ENCODE measurements around the gene SLC44A4.

Gene SLC44A4

DNA sequence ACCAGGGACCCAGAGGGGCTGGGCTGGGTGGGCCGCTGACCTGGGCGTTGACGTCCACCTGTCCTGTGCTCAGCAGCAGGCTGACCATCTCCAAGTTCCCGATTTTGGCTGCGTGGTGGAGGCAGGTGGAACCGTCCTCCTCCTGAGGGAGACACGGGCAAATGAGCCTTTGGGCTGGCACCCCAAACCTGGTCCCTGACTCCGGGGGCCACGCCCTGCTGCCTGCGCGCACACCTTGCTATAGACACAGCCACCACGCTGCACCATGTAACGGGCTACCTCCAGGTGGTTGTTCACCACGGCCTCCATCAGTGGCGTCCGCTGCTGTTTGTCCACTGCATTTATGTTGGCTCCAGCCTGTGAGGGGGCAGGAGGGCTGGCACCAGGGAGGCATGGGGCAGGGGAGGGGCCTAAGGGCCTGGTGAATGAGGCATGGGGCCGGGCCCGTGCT lies 7.8 kb upstream of the SLC44A4 start:
- no peak for TF ChIP-seq YY2 (tag by site-specific recombination; IDR thresholded peaks at IDR 0.05)
- no peak for TF ChIP-seq GLIS1 (tag by site-specific recombination; IDR thresholded peaks at IDR 0.05)
- no peak for TF ChIP-seq ZNF266 (tag by site-specific recombination; IDR thresholded peaks at IDR 0.05; ENCODE audit: low read depth)
- no peak for TF ChIP-seq ZNF416 (tag by site-specific recombination; IDR thresholded peaks at IDR 0.05)
- TF ChIP-seq, protein P1, sequence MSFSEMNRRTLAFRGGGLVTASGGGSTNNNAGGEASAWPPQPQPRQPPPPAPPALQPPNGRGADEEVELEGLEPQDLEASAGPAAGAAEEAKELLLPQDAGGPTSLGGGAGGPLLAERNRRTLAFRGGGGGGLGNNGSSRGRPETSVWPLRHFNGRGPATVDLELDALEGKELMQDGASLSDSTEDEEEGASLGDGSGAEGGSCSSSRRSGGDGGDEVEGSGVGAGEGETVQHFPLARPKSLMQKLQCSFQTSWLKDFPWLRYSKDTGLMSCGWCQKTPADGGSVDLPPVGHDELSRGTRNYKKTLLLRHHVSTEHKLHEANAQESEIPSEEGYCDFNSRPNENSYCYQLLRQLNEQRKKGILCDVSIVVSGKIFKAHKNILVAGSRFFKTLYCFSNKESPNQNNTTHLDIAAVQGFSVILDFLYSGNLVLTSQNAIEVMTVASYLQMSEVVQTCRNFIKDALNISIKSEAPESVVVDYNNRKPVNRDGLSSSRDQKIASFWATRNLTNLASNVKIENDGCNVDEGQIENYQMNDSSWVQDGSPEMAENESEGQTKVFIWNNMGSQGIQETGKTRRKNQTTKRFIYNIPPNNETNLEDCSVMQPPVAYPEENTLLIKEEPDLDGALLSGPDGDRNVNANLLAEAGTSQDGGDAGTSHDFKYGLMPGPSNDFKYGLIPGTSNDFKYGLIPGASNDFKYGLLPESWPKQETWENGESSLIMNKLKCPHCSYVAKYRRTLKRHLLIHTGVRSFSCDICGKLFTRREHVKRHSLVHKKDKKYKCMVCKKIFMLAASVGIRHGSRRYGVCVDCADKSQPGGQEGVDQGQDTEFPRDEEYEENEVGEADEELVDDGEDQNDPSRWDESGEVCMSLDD (tag by site-specific recombination; IDR thresholded peaks at IDR 0.05), result no peak
- TF ChIP-seq SETDB1 (IDR thresholded peaks at IDR 0.05; ENCODE audit: insufficient read length, low read length), result no peak
- TF ChIP-seq ZNF10 (tag by site-specific recombination; IDR thresholded peaks at IDR 0.05), result no peak
- no peak for TF ChIP-seq PRDM1 (tag by site-specific recombination; IDR thresholded peaks at IDR 0.05)
- no peak for TF ChIP-seq ZNF335 (tag by site-specific recombination; conservative IDR thresholded peaks at IDR 0.05)
- no peak for TF ChIP-seq YY1 (tag by site-specific recombination; IDR thresholded peaks at IDR 0.05)
- Histone ChIP-seq H3K4me3 (ENCODE audit: low read depth, low read length) (no peak overlapping the region), H3K9me3 (ENCODE audit: control insufficient read depth, insufficient read depth, low read depth, low read length) (no peaks in the 10 kb centered on the region), H3K27ac (ENCODE audit: extremely low read depth, low read depth, low read length) (no peak overlapping the region), H3K4me1 (ENCODE audit: control insufficient read depth, insufficient read depth, low read length) (no peaks in the 10 kb centered on the region), H3K36me3 (ENCODE audit: control insufficient read depth in 2 of 2, insufficient read depth in 1 of 2, low read length in 2 of 2) (peaks cover 49 to 86% of the 10 kb centered on the region in 2 experiments)
- CTCF ChIA-PET, result interaction anchor here (1.0 kb wide), 1 partner anchor 205 kb away, joined by 8 read pairs; the partner anchor contains the start of gene LY6G5C
- POLR2A ChIA-PET, result interaction anchor here (0.5 to 2.6 kb wide), 4 partner anchors 12 to 72 kb away, joined by 3 to 13 read pairs (median 4); partner anchors contain the start of gene NEU1

DNA sequence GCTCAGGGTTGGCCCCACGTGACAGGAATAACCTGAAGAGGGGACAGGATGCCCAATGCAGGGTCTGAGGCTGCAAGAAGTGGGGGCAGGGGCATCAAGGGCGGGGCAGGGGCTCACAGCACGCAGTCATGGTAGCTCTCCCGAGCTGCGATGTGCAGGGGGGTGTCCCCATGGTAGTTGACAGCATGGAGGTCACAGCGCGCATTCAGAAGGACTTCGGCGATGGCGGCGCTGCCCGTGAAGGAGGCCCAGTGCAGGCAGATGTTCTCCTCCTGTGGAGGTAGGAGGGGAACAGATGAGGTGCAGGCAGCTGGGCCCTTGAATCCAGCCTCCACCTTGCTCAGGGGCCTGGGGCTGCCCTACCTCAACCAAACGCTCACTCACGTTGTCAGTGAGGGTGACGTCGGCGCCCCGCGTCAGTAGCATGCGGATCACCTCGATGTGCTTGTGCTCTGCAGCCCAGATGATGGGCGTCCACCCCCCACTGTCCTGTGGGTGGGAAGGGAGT lies 5.8 kb upstream of the SLC44A4 start:
- no peaks in the 10 kb centered on the region for H3K4me1 ChIP-seq (ENCODE audit: control insufficient read depth, insufficient read depth, low read length)
- CTCF ChIA-PET, result interaction anchor here (0.6 to 1.7 kb wide), 2 partner anchors 115 to 203 kb away, joined by 3 to 5 read pairs; partner anchors contain the start of gene LY6G5C
- H3K36me3 ChIP-seq (ENCODE audit: control insufficient read depth in 2 of 2, insufficient read depth in 1 of 2, low read length in 2 of 2), result peaks cover 48 to 94% of the 10 kb centered on the region in 2 experiments
- H3K27ac ChIP-seq (ENCODE audit: extremely low read depth, low read depth, low read length), result no peak overlapping the region
- H3K9me3 ChIP-seq (ENCODE audit: control insufficient read depth, insufficient read depth, low read depth, low read length), result no peaks in the 10 kb centered on the region
- no peak overlapping the region for H3K4me3 ChIP-seq (ENCODE audit: low read depth, low read length)
- POLR2A ChIA-PET, result interaction anchor here (0.7 to 1.4 kb wide), 2 partner anchors 16 to 22 kb away, joined by 3 to 6 read pairs; partner anchors contain the start of gene NEU1
- TF ChIP-seq ZNF677 (tag by site-specific recombination; IDR thresholded peaks at IDR 0.05), result no peak
- TF ChIP-seq, protein P2, sequence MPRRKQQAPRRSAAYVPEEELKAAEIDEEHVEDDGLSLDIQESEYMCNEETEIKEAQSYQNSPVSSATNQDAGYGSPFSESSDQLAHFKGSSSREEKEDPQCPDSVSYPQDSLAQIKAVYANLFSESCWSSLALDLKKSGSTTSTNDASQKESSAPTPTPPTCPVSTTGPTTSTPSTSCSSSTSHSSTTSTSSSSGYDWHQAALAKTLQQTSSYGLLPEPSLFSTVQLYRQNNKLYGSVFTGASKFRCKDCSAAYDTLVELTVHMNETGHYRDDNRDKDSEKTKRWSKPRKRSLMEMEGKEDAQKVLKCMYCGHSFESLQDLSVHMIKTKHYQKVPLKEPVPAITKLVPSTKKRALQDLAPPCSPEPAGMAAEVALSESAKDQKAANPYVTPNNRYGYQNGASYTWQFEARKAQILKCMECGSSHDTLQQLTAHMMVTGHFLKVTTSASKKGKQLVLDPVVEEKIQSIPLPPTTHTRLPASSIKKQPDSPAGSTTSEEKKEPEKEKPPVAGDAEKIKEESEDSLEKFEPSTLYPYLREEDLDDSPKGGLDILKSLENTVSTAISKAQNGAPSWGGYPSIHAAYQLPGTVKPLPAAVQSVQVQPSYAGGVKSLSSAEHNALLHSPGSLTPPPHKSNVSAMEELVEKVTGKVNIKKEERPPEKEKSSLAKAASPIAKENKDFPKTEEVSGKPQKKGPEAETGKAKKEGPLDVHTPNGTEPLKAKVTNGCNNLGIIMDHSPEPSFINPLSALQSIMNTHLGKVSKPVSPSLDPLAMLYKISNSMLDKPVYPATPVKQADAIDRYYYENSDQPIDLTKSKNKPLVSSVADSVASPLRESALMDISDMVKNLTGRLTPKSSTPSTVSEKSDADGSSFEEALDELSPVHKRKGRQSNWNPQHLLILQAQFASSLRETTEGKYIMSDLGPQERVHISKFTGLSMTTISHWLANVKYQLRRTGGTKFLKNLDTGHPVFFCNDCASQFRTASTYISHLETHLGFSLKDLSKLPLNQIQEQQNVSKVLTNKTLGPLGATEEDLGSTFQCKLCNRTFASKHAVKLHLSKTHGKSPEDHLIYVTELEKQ (tag by site-specific recombination; IDR thresholded peaks at IDR 0.05; ENCODE audit: borderline replicate concordance), result no peak
- no peak for TF ChIP-seq ZBTB21 (tag by site-specific recombination; IDR thresholded peaks at IDR 0.05)
- TF ChIP-seq ZNF843 (tag by site-specific recombination; IDR thresholded peaks at IDR 0.05), result no peak
- TF ChIP-seq, protein P3, sequence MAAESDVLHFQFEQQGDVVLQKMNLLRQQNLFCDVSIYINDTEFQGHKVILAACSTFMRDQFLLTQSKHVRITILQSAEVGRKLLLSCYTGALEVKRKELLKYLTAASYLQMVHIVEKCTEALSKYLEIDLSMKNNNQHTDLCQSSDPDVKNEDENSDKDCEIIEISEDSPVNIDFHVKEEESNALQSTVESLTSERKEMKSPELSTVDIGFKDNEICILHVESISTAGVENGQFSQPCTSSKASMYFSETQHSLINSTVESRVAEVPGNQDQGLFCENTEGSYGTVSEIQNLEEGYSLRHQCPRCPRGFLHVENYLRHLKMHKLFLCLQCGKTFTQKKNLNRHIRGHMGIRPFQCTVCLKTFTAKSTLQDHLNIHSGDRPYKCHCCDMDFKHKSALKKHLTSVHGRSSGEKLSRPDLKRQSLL (tag by site-specific recombination; IDR thresholded peaks at IDR 0.05), result no peak
- TF ChIP-seq KLF7 (tag by site-specific recombination; IDR thresholded peaks at IDR 0.05; ENCODE audit: borderline replicate concordance), result no peak
- no peak for TF ChIP-seq ZNF324 (tag by site-specific recombination; IDR thresholded peaks at IDR 0.05)
- no peak for TF ChIP-seq MZF1 (tag by site-specific recombination; IDR thresholded peaks at IDR 0.05; ENCODE audit: borderline replicate concordance)
- no peak for TF ChIP-seq ZNF132 (tag by site-specific recombination; IDR thresholded peaks at IDR 0.05; ENCODE audit: borderline replicate concordance)
- TF ChIP-seq, protein P4, sequence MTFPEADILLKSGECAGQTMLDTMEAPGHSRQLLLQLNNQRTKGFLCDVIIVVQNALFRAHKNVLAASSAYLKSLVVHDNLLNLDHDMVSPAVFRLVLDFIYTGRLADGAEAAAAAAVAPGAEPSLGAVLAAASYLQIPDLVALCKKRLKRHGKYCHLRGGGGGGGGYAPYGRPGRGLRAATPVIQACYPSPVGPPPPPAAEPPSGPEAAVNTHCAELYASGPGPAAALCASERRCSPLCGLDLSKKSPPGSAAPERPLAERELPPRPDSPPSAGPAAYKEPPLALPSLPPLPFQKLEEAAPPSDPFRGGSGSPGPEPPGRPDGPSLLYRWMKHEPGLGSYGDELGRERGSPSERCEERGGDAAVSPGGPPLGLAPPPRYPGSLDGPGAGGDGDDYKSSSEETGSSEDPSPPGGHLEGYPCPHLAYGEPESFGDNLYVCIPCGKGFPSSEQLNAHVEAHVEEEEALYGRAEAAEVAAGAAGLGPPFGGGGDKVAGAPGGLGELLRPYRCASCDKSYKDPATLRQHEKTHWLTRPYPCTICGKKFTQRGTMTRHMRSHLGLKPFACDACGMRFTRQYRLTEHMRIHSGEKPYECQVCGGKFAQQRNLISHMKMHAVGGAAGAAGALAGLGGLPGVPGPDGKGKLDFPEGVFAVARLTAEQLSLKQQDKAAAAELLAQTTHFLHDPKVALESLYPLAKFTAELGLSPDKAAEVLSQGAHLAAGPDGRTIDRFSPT (tag by site-specific recombination; IDR thresholded peaks at IDR 0.05), result no peak
- TF ChIP-seq ZNF549 (tag by site-specific recombination; IDR thresholded peaks at IDR 0.05), result no peak
- TF ChIP-seq ZNF664 (tag by site-specific recombination; IDR thresholded peaks at IDR 0.05), result no peak
- TF ChIP-seq, protein P5, sequence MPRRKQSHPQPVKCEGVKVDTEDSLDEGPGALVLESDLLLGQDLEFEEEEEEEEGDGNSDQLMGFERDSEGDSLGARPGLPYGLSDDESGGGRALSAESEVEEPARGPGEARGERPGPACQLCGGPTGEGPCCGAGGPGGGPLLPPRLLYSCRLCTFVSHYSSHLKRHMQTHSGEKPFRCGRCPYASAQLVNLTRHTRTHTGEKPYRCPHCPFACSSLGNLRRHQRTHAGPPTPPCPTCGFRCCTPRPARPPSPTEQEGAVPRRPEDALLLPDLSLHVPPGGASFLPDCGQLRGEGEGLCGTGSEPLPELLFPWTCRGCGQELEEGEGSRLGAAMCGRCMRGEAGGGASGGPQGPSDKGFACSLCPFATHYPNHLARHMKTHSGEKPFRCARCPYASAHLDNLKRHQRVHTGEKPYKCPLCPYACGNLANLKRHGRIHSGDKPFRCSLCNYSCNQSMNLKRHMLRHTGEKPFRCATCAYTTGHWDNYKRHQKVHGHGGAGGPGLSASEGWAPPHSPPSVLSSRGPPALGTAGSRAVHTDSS (tag by site-specific recombination; IDR thresholded peaks at IDR 0.05), result no peak
